Ishikawa (cell line): Measurements from ENCODE around the gene MARCKS.

Experiments
- CEBPB ChIP-seq: IDR thresholded peaks from 2 replicates; pipeline ENCODE4 v1.6.1; 2012
- CREB1 ChIP-seq: IDR thresholded peaks from 2 replicates; pipeline ENCODE4 v1.6.1; 2012; ENCODE audit warnings: low read depth
- EGR1 ChIP-seq: IDR thresholded peaks from 2 replicates; pipeline ENCODE4 v1.6.1; 2012
- EP300 ChIP-seq: IDR thresholded peaks from 2 replicates; pipeline ENCODE4 v1.6.1; 2012; ENCODE audit warnings: borderline replicate concordance
- FOXM1 ChIP-seq: IDR thresholded peaks from 2 replicates; pipeline ENCODE4 v1.6.1; 2012; ENCODE audit warnings: low read depth, borderline replicate concordance
- NFIC ChIP-seq: IDR thresholded peaks from 2 replicates; pipeline ENCODE4 v1.6.1; 2012
- RAD21 ChIP-seq: IDR thresholded peaks from 2 replicates; pipeline ENCODE4 v1.6.1; 2012; ENCODE audit warnings: low read depth
- REST ChIP-seq: IDR thresholded peaks from 2 replicates; pipeline ENCODE4 v1.6.1; 2012; ENCODE audit warnings: low read depth, mild to moderate bottlenecking
- TAF1 ChIP-seq: IDR thresholded peaks from 2 replicates; pipeline ENCODE4 v1.6.1; 2012; ENCODE audit warnings: low read depth, mild to moderate bottlenecking
- TCF12 ChIP-seq: IDR thresholded peaks from 2 replicates; pipeline ENCODE4 v1.6.1; 2012; ENCODE audit warnings: low read depth
- TEAD4 ChIP-seq: IDR thresholded peaks from 2 replicates; pipeline ENCODE4 v1.6.1; 2012
- USF1 ChIP-seq: IDR thresholded peaks from 2 replicates; pipeline ENCODE4 v1.6.1; 2012
- YY1 ChIP-seq: IDR thresholded peaks from 2 replicates; pipeline ENCODE4 v1.6.1; 2012; ENCODE audit warnings: low read depth
- ZBTB7A ChIP-seq: IDR thresholded peaks from 2 replicates; pipeline ENCODE4 v1.6.1; 2012; ENCODE audit warnings: low read depth
- TF ChIP-seq, protein P1 (sequence below): IDR thresholded peaks from 2 replicates; pipeline ENCODE4 v1.6.1; 2012

Gene MARCKS

GRCh38 chr6:113853252-113853651 is 3.9 kb upstream of the MARCKS start:
- TF ChIP-seq TEAD4 (no peak), FOXM1 (no peak), TAF1 (no peak), REST (no peak), EGR1 (no peak), USF1 (no peak), TCF12 (no peak), YY1 (no peak), RAD21 (no peak), NFIC (no peak), EP300 (no peak), ZBTB7A (no peak), CREB1 (no peak), CEBPB (no peak)
- TF ChIP-seq, protein P1, sequence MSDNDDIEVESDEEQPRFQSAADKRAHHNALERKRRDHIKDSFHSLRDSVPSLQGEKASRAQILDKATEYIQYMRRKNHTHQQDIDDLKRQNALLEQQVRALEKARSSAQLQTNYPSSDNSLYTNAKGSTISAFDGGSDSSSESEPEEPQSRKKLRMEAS, result no peak

DNA sequence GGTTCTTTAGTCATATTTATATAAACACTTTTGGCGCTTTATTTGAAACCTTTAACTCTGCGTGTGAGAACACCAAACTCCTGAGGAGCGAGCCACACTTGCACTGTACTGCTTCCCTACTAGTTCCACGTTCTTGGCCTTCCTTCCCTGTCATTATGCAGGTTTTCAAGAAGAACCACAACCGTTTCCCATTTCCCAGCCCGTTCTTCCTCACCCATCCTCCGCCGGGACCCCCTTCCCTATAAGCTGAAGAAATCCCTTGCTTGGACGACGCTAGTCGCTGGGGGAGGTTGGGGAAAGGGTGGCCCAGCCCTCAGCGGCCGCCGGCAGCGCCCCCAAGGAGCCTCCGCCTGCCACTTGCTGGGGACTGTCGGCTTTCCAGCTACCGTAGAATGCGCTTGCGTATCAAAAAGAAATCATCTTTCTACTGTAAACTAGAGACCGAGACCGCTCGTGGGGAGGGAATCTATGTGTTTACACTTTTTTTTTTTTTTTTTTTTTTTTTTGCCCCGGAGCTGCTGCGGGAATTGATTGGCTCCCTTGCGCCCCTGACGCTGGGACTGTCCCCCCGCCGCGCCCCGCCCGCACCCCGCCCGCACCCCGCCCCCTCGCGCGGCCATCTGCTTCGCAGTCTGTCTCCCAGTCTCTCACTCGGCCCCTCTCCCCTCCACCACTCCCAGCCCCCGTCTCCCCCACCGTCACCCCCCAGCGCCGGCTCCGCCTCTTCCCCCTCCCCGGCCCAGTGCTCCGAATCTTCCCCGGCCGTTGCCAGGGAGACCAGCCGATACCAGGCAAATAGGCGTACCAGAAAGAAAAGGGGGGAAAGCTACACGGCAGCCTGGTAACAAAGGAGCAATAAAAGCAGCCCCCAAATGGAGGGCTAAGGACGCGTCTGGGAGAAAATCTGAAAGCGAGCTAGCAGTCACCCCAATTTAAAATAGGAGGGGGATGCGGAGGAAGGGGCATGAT is 2.3 kb upstream of the MARCKS start:
- TF ChIP-seq FOXM1 (no peak), TCF12 (no peak), YY1 (no peak), REST (no peak), NFIC (no peak), TAF1 (no peak)

- TF ChIP-seq YY1 (no peak), EP300 (no peak), REST (no peak), RAD21 (no peak), NFIC (no peak), EGR1 (no peak), CREB1 (no peak), TAF1 (no peak)
- TF ChIP-seq, protein P1, result no peak
These were observed 1.4 kb upstream of the MARCKS start for GRCh38 chr6:113855500-113856374.

GRCh38 chr6:113856375-113856624 is 845 bp upstream of the MARCKS start:
- TF ChIP-seq FOXM1, result no peak
- TF ChIP-seq RAD21, result no peak
- TF ChIP-seq ZBTB7A, result no peak
- TF ChIP-seq EP300, result no peak
- TF ChIP-seq EGR1, result no peak
- TF ChIP-seq YY1, result no peak
- no peak for TF ChIP-seq TAF1
- no peak for TF ChIP-seq CEBPB
- no peak for TF ChIP-seq NFIC
- no peak for TF ChIP-seq CREB1
- TF ChIP-seq REST, result no peak
